ENCODE measurements around the gene MACROD1.

The MACROD1 gene

DNA sequence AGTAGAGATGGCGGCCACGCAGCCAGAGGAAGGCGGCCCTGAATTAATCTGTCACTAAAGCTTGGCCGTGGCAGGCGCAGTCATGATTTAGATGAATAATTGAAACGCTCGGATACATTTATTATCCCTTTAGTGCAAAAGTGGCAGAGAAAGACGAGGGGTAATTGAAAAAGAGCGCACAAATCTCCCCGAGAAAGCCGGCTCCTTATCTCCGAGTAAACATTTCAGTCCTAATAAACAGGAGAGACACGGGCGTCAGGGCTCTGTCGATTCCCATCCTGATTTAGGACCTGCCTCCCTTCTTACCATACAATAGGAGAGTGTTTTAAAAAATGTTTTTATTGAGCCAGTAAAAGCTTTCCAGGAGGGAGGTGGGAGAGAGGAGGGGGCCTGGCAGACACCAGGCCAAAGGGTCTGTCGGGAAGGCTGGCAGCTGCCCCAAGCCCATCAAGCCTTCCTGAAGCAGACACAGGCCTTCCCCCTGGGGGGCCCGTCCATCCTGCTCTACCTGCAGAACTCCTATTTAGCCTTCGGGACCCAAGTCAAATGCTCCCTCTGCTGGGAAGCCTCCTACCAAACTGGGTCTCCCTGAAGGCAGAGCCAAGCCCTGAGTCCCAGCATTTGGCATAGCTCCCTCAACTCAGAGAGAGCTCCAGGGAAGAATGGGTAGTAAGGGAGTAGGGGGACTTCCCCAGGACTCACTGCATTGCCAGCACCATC lies 156.8 kb downstream of the MACROD1 start:
- no peak for DNase-seq

DNA sequence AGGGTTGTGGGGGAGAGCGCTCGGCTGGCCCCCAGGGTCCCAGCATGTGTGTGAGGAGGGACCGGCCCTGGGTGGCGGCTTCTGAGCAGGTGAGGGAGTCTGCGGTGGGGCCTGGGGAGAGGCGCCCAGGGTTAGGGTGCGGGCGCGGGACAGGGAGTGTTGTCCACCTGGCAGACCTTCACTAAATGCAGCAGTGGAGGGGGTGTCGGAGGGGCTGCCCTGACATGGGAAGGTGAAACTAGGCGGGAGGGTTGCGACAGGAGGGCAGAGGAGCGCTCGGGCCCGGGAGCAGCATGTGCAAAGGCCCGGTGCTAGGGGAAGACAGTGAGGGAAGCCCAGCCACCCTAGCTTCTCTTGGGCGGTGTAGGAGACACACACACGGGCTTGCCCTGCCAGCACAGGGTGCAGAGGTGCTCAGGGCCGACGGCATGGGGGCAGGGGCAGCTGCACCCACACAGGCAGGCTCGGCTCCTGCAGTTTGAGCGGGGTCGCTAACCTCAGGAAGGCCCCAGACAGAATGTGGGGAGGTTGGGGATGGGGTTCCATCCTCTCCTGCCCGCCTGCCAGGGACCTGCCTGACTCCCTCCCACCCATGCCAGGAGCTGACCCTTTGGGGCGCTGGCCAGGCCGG lies 157.5 kb downstream of the MACROD1 start:
- no peak for DNase-seq

DNA sequence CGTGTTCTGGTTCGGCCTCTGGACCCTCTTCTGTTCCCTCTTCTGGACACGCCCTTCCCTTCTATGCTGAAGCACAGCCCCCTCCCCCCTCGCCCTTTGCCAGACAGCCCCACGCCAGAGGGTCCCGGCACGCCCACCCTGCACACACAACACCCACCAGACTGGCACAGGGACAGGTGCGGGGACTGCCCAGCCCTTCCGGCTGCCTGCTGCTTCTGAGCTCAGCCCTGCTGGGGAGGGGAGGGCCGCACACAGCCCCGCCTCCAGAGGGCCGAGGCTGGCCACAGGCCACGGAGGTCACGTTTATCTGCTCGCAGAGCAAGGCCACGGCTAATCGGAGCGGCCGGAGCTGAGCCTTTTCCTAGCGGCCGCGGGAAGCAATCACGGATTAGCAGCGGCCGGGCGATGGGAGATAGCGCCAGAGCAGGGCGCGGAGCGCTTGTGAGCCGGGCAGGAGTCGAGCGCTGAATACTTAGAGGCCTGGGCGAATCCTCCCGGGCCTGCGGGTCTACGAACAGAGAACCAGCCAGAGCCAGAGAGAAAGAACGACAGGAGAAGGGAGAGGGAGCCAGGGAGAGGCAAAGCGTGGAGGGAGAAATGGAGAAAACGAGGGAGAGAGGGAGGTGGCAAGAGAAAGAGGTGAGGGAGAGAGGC lies 158.2 kb downstream of the MACROD1 start:
- peak; percentile 7 for DNase-seq

GRCh38 chr11:64007160-64007628 lies 158.7 kb downstream of the MACROD1 start:
- peak; percentile 39 for DNase-seq

- DNase-seq: no peak
Measured at GRCh38 chr11:64006398-64006797, 159.5 kb downstream of the MACROD1 start.

DNA sequence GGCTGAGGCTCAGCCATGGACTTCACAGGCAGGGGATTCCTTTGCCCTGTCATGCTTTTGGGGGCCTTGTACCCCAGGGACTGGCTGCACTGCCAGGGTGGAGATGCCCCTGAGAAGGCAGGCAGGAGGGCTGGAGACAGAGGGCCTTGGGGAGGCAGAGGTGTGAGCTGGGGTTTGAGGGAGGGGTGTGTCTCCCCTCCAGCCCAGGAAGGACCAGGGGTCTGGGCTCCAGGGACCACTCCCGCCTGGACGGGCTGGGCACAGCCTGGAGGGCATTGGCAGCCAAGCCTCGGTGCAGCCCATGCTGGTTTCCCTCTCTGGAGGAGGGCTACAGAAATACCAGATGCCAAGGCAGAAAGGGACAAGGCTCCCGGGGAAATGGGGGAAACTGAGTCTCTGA lies 160.2 kb downstream of the MACROD1 start:
- no peak for DNase-seq

GRCh38 chr11:64004590-64004984 lies 161.3 kb downstream of the MACROD1 start:
- peak; percentile 11 for DNase-seq

- DNase-seq: peak; percentile 6
Measured at GRCh38 chr11:64003807-64004589, 161.9 kb downstream of the MACROD1 start.

GRCh38 chr11:64001484-64002420 lies 164.2 kb downstream of the MACROD1 start:
- DNase-seq: no peak

GRCh38 chr11:64000740-64001483 lies 165.0 kb downstream of the MACROD1 start:
- DNase-seq: no peak

- DNase-seq: peak; percentile 47
Measured at GRCh38 chr11:64000026-64000739, 165.7 kb downstream of the MACROD1 start.

DNA sequence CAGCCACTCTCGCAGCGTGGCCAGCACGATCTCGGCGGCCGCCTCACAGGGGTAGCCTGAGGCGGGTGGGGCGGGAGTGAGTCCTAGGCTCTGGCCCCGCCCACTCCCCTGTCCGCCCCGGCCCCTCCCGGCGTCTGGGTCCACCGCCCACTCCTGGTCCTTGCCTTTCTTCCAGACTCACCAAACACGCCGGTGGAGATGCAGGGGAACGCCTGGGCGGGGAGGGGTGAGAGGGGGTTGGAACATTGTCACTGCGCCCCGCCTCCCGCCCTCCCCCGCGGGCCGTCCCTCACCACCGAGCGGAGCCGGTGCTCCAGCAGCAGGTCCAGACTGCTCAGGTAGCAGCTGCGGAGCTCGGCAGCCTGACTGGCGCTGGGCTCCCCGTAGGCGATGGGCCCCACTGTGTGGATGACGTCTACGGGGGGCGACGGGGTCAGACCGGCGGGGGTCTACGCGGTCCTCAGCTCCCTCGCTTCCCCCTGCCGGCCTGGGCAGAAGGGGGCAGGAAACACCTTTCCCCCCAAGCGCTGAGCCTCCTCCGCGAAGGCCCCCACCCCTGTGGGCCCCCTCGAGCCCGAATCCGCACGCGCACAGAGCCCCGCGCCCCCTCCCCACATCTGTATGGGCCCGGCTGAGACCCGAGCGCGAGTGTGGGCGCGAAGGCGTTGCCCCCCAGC lies 166.4 kb downstream of the MACROD1 start:
- DNase-seq: no peak

DNA sequence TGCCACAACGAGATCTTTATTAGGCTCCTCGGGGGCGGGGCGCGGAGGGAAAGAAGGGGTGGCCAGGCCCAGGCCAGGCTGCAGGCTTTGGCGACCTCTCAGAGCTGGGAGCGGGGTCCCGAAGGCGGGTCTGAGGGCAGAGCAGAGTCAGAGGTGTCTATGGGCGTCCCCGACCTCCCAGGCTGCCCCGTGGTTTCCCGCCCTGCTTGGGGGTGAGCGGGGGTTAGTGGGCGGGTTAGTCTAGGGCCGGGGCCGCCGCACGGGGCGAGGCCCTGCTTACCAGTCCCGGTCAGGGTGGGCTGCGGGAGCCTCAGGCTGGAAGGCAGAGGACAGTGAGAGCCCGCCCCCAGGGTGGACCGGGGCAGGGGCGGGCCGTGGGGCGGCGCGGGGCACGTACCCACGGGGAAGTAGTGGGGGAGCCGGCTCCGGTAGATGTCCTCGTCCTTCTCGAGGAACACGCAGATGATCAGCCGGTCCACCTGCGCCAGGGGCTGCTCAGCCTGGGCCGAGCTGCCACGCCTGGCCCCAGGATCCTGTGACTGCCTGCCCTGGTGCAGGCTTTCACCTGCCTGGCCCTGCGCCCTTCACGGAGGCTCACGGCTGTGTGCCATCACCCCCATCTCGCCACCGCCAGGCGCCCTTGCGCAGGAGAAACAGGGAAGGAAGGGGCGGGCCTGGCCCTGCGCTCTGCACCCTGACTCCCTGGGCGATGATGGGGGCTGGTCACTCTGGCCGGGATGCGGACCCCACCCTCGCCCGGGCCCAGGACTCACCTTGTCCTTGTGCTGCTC lies 167.2 kb downstream of the MACROD1 start:
- DNase-seq: no peak

GRCh38 chr11:63997801-63998337 lies 168.0 kb downstream of the MACROD1 start:
- no peak for DNase-seq

- DNase-seq: no peak
Measured at GRCh38 chr11:63997104-63997700, 168.7 kb downstream of the MACROD1 start.

DNA sequence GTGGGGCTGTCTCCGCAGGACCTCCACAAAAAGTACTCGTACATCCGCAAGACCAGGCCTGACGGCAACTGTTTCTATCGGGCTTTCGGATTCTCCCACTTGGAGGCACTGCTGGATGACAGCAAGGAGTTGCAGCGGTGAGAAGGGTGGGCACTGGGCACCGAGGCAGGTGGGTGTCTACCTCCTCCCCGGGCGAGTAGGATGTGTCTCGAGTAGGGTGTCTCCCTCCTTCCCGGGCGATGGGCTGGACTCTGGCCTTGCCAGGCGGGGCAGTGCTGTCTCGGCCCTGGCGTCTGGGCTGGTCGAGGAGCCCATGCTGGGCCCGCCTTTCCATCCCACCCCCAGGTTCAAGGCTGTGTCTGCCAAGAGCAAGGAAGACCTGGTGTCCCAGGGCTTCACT lies 169.4 kb downstream of the MACROD1 start:
- DNase-seq: no peak

- DNase-seq: no peak
Measured at GRCh38 chr11:63993993-63994392, 171.9 kb downstream of the MACROD1 start.

GRCh38 chr11:63993100-63993499 lies 172.8 kb downstream of the MACROD1 start:
- no peak for DNase-seq

Measured in MV-4-11 (cell line).